HEK293 (cell line): Measurements from ENCODE around the gene CBX5.

Source experiments
- CTCF ChIP-seq: fragments of 450-650 bp; formaldehyde crosslinking; IDR thresholded peaks from 2 replicates; pipeline ENCODE4 v1.5.1; 2016; ENCODE audit warnings: missing biosample characterization, missing genetic modification characterization
- ELK4 ChIP-seq: IDR thresholded peaks from 2 replicates; pipeline ENCODE4 v1.6.1; 2011; ENCODE audit warnings: mild to moderate bottlenecking, low read depth, low read length, borderline replicate concordance
- GLI4 ChIP-seq: fragments of 450-650 bp; formaldehyde crosslinking; IDR thresholded peaks from 2 replicates; pipeline ENCODE4 v1.5.1; 2016; ENCODE audit warnings: missing biosample characterization, missing genetic modification characterization
- KLF16 ChIP-seq: fragments of 450-650 bp; formaldehyde crosslinking; IDR thresholded peaks from 2 replicates; pipeline ENCODE4 v1.5.1; 2017; ENCODE audit warnings: missing biosample characterization, missing genetic modification characterization
- ZBTB1 ChIP-seq: fragments of 450-650 bp; formaldehyde crosslinking; IDR thresholded peaks from 2 replicates; pipeline ENCODE4 v1.5.1; 2016; ENCODE audit warnings: missing biosample characterization, missing genetic modification characterization
- ZBTB7A ChIP-seq: fragments of 450-650 bp; formaldehyde crosslinking; IDR thresholded peaks from 2 replicates; pipeline ENCODE4 v1.5.1; 2016; ENCODE audit warnings: low read depth, missing biosample characterization, missing genetic modification characterization
- ZNF157 ChIP-seq: fragments of 450-650 bp; formaldehyde crosslinking; IDR thresholded peaks from 2 replicates; pipeline ENCODE4 v1.5.1; 2016; ENCODE audit warnings: missing biosample characterization, missing genetic modification characterization
- ZNF335 ChIP-seq: fragments of 450-650 bp; formaldehyde crosslinking; conservative IDR thresholded peaks from 2 replicates; pipeline ENCODE4 v1.5.1; 2016; ENCODE audit warnings: missing biosample characterization, missing genetic modification characterization
- ZNF501 ChIP-seq: fragments of 450-650 bp; formaldehyde crosslinking; IDR thresholded peaks from 2 replicates; pipeline ENCODE4 v1.5.1; 2016; ENCODE audit warnings: missing biosample characterization, missing genetic modification characterization
- ZNF549 ChIP-seq: fragments of 450-650 bp; IDR thresholded peaks from 2 replicates; pipeline ENCODE4 v1.5.1; 2018; ENCODE audit warnings: missing biosample characterization, missing genetic modification characterization, mild to moderate bottlenecking, inconsistent platforms, moderate library complexity
- ZNF707 ChIP-seq: fragments of 450-650 bp; formaldehyde crosslinking; IDR thresholded peaks from 2 replicates; pipeline ENCODE4 v1.5.1; 2016; ENCODE audit warnings: missing biosample characterization, missing genetic modification characterization

- TF ChIP-seq ZNF335 (no peak), ZNF501 (tag by site-specific recombination) (no peak), CTCF (tag by site-specific recombination) (no peak), GLI4 (tag by site-specific recombination) (no peak), ELK4 (no peak), ZNF157 (tag by site-specific recombination) (no peak), ZNF549 (tag by site-specific recombination) (no peak), ZBTB7A (tag by site-specific recombination) (no peak), ZBTB1 (no peak), ZNF707 (no peak), KLF16 (tag by site-specific recombination) (no peak)
These were observed 59.4 kb downstream of the CBX5 start for GRCh38 chr12:54220567-54220966.
